Gastroesophageal sphincter (tissue), 3 donors: ENCODE results near the gene SDF4.

Experiments used
- CTCF ChIP-seq, 4 experiments: fragments of 200-600 bp in 2 of 4; fragments of 450-650 bp in 2 of 4; sonication (generic) in 1 of 4; IDR thresholded peaks; one replicate each; pipeline ENCODE4 v1.5.1; 2017 to 2019; ENCODE audit warnings: antibody characterized with exemption in 4 of 4, mild to moderate bottlenecking in 2 of 4, moderate library complexity in 2 of 4
- EP300 ChIP-seq: sonication (generic); formaldehyde crosslinking; IDR thresholded peaks from one replicate; pipeline ENCODE4 v1.6.1; 2017; ENCODE audit warnings: antibody characterized with exemption, mild to moderate bottlenecking

DNA sequence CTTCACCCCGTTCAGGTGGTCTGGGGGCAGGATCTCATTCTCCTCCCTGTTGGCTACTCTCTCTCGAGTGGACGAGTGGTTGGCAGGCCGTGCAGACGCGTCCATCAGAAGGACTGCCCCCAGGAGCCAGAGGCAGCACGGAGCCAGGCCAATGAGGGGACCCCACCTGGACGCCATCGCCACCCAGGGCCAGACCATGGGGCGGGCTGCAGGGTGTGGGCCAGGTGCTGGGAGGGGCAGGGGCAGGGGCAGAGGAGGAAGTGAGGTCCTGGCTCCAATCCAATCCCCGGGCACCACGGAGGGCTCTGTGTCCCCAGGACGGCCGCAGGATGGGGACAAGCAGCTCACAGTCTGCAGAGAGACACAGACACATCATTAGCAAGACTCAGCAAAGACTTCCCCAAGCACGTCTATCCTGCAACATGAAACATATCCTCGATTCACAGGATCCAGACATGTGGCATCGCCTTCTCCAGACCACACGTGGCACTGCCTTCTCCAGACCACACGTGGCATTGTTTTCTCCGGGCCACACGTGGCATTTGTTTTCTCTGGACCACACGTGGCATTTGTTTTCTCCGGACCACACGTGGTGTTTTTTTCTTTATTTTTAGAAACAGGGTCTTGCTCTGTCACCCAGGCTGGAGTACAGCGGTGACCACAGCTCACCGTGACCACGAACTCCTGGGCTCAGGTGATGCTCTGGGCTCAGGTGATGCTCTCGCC is 3.0 kb downstream of the SDF4 start:
- no peak for TF ChIP-seq CTCF (IDR thresholded peaks at IDR 0.05)
- TF ChIP-seq EP300 = no peak
